NCI-H2196 treated with DMSO at 0.1 percent for 48 hours (cell line): ENCODE results near the gene TUBGCP2.
A peak's percentile ranks its signal among the peaks of the same experiment; 100 is the strongest.
"Not testable (repeated sequence)": the region's sequence is repeated elsewhere in the genome, so short reads cannot be mapped to it uniquely, and the experiment has no call there.

ENCODE experiments used
- DNase-seq: peaks from one replicate; lab custom pipeline; 2025; ENCODE audit not compliant: unreplicated experiment; lab: John Stamatoyannopoulos, UW

The TUBGCP2 gene

DNA sequence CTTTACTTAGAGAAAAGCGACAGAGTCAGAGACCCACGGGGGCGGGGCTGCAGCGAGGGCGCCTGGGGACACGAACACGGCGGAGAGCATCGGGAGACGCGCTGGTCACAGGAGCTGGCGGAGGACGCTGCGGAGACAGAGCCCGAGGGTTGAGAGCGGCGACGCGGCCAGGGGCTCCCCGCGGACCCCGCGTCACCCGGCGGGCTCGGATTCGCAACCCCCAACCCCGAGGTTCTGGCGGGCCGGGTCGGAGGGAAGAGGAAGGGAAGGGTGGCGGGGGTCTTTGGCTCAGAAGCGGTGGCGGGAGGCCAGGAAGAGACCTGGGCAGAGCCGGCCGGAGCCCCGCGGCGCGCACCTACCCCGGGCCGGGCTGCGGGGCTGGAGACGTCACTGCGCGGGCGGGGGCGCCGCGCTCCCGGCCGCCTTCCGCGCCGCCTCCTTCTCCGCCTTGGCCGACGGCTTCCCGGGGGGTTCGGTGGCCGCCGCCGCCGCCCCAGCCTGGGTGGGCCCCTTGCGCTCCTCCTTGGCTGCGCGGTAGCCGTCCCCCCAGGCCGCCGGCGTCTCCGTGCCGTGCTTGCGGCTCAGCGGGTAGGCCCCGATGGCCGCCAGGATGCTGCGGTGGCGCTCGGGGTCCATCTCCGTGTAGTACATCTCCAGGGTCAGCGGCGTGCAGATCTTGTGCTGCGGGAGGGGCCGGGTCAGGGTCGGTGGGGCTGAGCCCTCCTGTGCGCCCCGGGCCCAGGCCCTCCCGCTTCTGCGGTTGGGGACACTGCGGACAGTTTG lies 17.0 kb upstream of the TUBGCP2 start:
- no peak for DNase-seq

DNA sequence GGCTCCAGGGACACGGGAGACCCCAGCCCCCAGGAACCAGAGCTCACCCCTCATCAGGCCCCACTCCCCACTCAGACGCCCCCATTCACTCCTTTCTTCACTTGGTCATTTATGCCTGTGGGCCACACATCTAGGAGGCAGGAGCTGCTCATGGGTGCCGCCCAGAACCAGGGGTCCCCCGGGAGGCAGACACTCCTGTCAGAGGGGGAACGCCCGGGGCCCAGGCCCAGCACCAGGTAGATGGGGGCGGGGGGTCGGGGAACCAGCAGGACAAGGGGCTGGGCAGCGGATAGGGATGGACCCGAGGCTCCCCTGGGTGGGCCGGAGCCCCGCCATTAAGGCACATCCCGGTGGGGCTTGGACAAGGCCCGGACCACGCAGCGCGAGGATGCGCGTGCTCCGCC lies 16.2 kb upstream of the TUBGCP2 start:
- no peak for DNase-seq

DNA sequence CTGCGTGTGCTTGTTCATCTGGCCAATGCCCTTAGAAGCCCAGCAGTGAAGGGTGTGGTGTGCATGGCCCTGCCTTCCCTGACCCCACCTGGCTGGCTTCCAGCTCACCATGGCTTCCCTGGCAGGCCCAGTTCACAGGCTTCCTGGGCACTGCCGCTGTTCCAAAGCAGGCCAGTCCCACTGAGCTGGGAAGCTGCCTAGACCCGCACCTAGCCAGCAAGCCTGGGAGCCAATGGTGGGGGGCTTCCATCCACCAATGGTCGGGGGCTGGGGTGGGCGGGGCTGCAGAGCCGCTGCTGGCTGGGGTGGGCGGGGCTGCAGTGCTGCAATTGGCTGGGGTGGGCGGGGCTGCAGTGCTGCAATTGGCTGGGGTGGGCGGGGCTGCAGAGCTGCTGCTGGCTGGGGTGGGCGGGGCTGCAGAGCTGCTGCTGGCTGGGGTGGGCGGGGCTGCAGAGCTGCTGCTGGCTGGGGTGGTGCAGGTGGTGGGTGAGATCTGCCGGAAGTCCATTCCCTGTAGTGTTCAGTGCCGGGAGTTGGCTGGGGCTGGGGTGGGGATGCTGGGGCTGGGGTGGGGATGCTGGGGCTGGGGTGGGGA lies 15.6 kb upstream of the TUBGCP2 start:
- DNase-seq = peak; percentile 62

DNA sequence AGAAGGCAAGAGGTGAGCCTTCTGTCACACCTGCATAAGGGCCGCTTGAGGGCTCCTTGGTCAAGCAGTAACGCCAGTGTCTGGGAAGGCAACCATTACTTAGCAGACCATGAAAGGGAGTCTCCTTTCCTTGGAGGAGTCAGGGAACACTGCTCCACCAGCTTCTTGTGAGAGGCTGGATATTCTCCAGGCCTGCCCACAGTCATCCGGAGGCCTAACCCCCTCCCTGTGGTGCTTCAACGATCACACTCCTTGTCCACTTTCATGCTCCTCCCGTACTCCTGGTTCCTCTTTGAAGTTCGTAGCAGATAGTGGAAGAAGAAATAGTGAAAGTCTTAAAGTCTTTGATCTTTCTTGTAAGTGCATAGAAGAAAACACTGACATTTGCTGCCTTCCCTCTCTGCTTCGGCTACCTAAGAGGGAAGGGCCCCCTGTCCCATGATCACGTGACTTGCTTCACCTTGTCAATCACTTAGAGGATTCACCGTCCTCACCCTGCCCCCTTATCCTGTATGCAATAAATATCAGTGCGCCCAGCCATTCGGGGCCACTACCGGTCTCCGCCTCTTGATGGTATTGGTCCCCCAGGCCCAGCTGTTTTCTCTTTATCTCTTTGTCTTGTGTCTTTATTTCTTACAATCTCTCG lies 13.5 kb upstream of the TUBGCP2 start:
- not testable (repeated sequence) for DNase-seq

DNA sequence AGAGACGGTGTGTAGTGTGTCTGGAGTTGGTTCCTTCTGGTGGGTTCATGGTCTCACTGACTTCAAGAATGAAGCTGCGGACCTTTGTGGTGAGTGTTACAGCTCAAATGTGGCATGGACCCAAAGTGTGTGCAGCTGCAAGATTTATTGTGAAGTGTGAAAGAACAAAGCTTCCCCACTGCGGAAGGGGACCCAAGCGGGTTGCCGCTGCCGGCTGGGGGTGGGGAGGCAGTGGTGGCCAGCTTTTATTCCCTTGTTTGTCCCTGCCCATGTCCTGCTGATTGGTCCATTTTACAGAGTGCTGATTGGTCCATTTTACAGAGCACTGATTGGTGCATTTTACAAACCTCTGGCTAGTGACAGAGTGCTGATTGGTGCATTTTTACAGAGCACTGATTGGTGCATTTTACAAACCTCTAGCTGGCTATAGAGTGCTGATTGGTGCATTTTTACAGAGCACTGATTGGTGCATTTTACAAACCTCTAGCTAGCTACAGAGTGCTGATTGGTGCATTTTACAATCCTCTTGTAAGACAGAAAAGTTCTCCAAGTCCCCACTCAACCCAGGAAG lies 12.3 kb upstream of the TUBGCP2 start:
- not testable (repeated sequence) for DNase-seq

DNA sequence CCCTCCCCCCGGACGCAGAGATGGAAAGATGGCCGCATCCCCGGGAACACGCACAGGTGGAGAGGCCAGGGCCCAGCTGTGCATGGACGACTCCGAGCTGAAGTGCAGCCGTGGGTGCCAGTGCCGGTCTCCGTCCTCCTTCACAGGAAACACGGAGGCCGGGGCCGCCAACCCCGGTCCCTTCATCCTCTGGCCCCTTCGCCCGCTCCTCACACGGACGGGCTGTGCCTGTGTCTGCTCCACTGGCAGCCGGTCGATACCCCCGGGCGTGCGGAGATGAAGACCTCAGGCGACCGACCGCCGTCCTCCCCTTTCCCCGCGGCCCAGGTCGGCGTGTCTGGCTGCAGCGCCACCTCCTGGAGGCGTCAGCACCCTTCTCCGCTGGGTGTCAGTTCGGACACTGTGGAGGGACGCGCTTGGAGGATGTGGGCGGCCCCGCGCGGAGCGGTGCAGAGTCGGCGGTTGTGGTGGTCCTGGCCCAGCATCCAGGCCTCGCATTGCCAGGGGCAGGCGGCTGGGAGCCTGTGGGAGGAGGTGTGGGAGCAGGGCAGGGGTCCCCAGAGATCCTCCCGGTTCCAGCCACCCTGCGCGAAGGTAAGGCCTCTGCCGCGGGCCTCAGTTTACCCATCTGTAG lies 9.9 kb upstream of the TUBGCP2 start:
- no peak for DNase-seq

DNA sequence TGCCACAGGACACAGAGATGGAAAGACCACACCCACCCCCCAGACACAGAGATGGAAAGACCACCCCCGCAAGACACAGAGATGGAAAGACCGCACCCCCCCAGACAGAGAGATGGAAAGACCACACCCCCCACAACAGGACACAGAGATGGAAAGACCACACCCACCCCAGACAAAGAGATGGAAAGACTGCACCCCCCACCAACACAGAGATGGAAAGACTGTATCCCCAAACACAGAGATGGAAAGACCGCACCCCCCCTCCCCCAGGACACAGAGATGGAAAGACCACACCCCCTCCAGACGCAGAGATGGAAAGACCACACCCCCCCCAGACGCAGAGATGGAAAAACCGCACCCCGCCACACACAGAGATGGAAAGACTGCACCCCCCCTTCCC lies 8.1 kb upstream of the TUBGCP2 start:
- DNase-seq = no peak

DNA sequence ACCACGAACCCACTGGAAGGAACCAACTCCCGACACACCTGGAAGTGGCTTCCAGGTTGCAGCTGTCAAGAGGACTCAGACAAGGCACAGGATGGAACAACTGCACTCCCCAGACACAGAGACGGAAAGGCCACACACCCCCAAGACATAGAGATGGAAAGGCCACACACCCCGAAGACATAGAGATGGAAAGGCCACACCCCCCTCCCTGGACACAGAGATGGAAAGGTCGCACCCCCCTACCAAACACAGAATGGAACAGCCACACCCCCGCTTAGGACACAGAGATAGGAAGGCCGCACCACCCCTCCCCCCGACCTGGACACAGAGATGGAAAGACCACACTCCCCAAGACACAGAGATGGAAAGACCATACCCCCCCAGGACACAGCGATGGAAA lies 7.6 kb upstream of the TUBGCP2 start:
- no peak for DNase-seq

DNA sequence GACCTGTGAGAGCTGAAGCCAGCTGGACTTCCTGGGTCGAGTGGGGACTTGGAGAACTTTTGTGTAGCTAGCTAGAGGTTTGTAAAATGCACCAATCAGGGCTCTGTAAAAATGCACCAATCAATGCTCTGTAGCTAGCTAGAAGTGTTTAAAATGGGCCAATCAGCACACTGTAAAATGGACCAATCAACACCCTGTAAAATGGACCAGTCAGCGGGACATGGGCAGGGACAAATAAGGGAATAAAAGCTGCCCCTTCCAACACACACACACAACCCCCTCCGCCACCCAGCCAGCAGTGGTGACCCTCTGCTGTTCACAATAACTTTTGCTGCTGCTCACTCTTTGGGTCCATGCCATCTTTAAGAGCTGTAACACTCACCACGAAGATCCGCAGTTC lies 7.2 kb upstream of the TUBGCP2 start:
- DNase-seq = no peak

DNA sequence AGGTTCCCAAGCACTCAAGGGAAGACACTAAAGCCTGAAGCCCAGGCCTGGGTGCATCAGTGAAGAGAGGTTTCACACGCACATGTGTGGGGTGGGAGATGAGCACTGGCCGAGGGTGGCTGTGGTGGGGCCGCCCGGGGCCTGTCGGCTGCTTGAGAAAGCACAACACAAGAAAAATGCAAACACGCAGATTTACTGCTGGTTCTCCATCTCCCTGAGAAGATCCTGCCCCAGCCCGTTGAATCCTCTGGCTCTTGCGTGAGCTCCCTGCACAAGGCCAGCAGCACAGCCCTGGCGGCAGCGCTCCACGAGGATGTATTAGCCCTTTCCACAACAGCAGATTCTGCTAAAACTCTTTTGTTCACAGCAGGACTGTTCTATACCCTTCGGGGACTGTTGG lies 6.2 kb upstream of the TUBGCP2 start:
- no peak for DNase-seq

DNA sequence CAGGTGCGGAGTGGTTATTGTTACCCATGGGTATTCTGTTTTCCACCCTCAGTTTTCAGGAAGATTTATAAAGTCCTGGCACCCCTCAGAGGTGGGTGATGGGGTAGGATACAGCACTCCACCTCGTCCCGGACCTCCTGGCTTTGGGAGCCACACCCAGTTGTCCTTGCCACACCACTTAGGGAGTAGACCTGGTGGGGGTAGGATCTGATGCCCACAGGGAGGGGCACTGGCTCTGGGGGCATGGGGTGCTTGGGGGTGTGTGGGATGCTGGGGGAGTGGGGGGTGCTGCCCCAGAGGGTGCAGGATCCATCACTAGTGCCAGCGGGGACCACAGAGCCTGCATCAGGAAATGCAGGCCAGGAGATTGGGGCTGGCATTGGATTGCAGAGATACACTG lies 4.5 kb upstream of the TUBGCP2 start:
- no peak for DNase-seq

DNA sequence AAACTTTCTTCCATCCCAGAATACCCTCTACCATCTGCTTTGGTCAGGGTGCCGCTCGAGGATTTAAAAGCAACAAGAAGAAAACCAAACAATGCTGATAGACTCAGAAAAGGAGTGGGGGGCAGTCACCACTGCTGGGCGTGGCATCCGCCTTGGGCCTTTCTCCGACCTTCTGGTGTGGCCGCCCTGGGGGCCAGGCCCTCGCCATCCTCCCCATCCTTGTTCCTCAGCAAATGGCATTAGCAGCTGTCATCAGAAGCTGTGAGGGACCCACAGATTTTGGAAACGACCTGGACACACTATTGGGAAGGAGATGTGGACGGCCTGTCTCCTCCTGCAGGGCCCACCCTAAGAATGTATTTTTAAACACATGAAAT lies 4.1 kb upstream of the TUBGCP2 start:
- no peak for DNase-seq

DNA sequence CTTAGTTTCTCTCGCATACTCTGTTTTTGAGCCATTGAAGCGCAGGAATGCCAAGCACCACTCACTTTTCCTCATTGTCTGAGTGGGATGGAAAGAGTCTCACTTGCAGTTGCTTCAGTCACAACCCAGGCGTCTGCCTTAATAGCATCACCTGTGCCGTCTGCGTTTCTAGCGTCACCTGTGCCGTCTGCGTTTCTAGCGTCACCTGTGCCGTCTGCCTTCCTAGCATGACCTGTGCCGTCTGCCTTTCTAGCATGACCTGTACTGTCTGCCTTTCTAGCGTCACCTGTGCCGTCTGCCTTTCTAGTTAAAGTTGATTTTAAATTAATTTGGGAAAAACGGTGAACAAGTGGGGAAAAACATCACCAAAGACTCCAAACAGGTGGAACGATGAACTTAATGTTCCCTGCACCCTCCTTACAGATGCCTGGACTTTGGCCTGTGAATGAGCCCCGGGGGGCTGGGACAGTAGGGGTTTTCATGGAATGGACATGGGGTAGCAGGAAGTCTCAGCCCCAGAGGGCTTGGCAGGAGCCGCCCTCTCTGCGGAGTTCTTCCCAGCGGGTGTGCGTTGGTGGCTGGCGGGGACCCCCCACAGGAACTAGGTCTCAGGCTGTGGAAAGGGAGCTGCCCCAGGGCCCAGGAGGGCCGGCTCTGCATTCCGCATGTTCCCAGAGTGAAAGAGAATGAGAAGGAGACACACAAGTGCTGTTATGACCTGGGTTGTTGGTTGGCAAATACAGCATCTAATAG lies 3.5 kb upstream of the TUBGCP2 start:
- no peak for DNase-seq

DNA sequence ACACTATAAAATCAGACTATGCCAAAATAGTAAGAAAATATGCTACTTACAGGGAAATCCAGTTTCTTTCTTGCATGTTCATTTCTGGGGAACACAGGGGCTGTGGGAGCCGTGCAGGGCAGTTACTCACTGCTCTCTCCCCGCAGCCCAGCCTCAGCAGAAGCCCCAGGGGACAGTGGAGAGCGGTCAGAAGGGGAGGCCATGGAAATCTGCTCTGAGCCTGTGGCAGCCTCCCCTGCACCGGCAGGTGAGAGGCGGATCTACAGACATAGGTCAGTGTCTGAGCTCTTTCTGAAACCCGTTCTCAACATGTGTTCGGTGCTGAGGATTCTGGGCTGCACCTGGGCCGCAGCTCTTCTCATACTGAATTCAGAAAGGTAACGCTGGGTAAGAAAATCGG lies 2.9 kb upstream of the TUBGCP2 start:
- no peak for DNase-seq

DNA sequence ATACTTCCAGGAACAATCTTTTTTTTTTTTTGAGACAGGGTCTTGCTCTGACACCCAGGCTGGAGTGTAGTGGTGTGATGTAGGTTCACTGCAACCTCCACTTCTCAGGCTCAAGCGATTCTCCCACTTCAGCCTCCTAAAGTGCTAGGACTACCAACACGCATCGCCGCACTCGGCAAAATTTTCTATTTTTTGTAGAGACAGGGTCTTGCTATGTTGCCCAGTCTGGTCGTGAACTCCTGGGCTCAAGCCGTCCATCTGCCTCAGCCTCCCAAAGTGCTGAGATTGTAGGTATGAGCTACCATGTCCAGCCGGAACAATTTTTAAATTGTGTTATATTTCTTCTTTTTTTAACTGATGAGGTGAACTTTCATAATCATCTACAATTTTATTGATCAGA lies 2.1 kb upstream of the TUBGCP2 start:
- no peak for DNase-seq

DNA sequence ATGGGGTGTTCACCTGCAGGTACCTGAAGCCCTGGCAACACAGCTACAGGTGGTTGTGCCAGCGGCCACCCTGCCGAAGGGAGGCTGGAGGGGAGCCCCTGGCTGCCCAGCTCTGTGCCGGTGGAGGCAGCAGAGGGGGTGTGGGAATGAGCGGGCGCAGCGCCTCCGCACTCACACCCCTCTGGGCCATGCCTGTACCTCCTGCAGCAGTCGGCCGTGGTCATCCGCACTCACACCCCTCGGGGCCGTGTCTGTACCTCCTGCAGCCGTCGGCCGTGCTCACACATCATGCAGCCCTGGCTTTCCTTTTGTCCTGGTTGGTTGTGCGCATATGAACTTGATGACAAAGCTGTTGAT lies 1.7 kb upstream of the TUBGCP2 start:
- no peak for DNase-seq

DNA sequence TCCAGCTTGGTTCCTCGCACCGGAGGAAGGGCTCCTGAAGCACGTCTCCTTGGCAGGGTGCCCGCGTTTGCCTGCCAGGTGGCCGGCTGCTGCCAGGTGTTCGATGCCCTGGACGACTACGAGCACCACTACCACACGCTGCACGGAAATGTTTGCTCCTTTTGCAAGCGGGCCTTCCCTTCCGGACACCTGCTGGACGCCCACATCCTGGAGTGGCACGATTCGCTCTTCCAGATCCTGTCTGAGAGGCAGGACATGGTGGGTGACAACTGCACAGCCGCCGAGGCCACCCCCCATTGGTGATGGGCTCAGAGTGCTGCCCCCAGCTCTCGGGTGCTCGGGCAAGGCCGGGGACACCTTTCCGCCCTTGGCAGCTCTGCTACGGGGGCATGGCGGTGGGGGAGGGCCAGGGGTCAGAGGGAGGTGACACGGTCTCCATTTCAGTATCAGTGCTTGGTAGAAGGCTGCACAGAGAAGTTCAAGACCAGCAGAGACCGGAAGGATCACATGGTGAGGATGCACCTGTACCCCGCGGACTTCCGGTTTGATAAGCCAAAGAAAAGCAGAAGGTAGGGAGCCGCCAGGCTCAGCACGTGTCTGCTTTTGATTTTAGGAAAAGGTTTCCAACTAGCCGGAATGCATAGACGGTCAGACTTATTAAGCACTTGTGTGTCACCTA lies 1.2 kb upstream of the TUBGCP2 start:
- peak; percentile 49 for DNase-seq

DNA sequence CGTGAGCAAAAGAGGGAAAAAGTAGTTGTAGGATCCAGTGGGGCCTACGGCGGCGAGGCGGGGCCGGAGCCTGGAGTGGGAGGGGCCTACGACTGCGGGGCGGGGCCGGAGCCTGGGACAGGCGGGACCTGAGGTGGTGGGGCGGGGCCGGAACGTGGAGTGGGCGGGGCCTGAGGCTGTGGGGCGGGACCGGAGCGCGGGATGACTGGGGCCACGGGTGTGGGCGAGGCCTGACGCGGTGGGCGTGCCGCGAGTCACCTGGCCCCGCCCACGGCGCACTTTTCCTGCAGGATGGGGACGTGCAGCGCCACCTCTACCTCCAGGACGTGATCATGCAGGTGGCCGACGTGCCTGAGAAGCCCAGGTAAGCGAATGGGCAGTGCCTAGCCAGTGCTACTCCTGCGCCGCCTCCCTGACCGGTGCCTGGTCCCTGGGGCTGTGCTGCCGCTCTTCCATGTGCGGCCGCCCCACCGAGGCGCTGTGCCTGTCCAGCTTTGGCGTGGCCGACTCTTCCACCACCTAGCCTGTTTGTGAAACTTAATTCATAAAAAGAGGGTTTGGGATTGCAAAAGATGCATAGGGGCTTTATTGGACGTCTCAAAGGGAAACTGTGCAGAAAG lies 538 bp upstream of the TUBGCP2 start:
- peak; percentile 59 for DNase-seq

DNA sequence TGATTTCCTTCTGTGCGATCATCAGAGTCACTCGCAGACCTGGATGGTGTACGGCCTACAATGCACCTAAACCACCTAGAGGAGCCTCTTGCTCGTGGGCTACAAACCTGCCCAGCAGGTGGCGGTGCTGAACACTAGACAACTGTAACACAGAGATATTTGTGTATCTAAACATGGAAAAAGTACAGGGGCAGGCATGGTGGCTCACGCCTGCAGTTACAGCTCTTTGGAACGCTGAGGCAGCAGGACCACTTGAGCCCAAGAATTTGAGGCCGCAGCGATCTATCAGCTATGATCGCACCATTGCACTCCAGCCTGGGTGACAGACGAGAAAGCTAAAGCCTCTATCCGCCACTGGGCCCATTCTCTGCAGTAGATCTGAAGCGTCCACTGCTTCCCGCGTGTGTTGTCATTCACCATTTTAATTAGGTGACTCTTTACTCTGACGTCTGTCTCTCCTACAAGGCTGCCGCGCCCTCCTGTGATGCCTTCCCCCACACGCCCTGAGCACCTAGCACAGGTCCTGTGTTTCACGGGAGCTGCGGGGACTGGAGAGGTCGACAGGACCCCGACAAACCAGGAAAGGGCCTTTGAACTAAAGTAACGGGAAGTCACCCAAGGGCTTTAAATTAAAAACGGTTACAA lies 774 bp downstream of the TUBGCP2 start:
- no peak for DNase-seq
